KMS-11 (cell line): Measurements from ENCODE around the gene UGT1A10.

Experiments used
- H2AFZ ChIP-seq: fragments of 200-600 bp; sonication (generic); 2 replicates; pipeline ENCODE4 v1.6.1; 2016; ENCODE audit warnings: antibody characterized with exemption, mixed run types, low read depth
- H3K27ac ChIP-seq: fragments of 200-600 bp; sonication (generic); 2 replicates; pipeline ENCODE4 v1.6.1; 2016; ENCODE audit warnings: mild to moderate bottlenecking, mixed run types
- H3K27me3 ChIP-seq: fragments of 200-600 bp; sonication (generic); 2 replicates; pipeline ENCODE4 v1.6.1; 2017; ENCODE audit warnings: mild to moderate bottlenecking, low read depth, mixed run types, moderate library complexity; ENCODE audit not compliant: insufficient read depth
- H3K36me3 ChIP-seq: fragments of 200-600 bp; sonication (generic); 2 replicates; pipeline ENCODE4 v1.6.1; 2017; ENCODE audit warnings: mild to moderate bottlenecking, mixed run types; ENCODE audit not compliant: insufficient read depth
- H3K4me1 ChIP-seq: fragments of 200-600 bp; sonication (generic); 2 replicates; pipeline ENCODE4 v1.6.1; 2016; ENCODE audit warnings: mild to moderate bottlenecking, low read depth, mixed run types; ENCODE audit not compliant: poor library complexity, severe bottlenecking
- H3K4me2 ChIP-seq: fragments of 200-600 bp; sonication (generic); 2 replicates; pipeline ENCODE4 v1.7.0; 2016; ENCODE audit warnings: mild to moderate bottlenecking, mixed run types
- H3K4me3 ChIP-seq: fragments of 200-600 bp; sonication (generic); IDR thresholded peaks from 2 replicates; pipeline ENCODE4 v1.6.1; 2017; ENCODE audit warnings: low read depth, low read length, mixed read lengths; ENCODE audit not compliant: insufficient read depth
- H3K79me2 ChIP-seq: fragments of 200-600 bp; sonication (generic); 2 replicates; pipeline ENCODE4 v1.6.1; 2016; ENCODE audit warnings: low read depth, mixed run types; ENCODE audit not compliant: insufficient read depth
- H3K9ac ChIP-seq: fragments of 200-600 bp; sonication (generic); 2 replicates; pipeline ENCODE4 v1.6.1; 2016; ENCODE audit warnings: mild to moderate bottlenecking, mixed run types
- H4K20me1 ChIP-seq: fragments of 200-600 bp; sonication (generic); 2 replicates; pipeline ENCODE4 v1.6.1; 2016; ENCODE audit warnings: mild to moderate bottlenecking, mixed run types; ENCODE audit not compliant: insufficient read depth
- TF ChIP-seq, protein P1 (sequence below): fragments of 200-600 bp; sonication (generic); conservative IDR thresholded peaks from 2 replicates; pipeline ENCODE4 v1.6.1; 2017; ENCODE audit warnings: low read depth, mild to moderate bottlenecking, antibody characterized with exemption, low read length, moderate library complexity, mixed read lengths

Gene UGT1A10

GRCh38 chr2:233796254-233796653 lies 160.0 kb downstream of the UGT1A10 start:
- H3K27me3 ChIP-seq, result no peaks in the 10 kb centered on the region
- no peak overlapping the region for H3K27ac ChIP-seq
- no peak overlapping the region for H2AFZ ChIP-seq
- H4K20me1 ChIP-seq, result no peaks in the 10 kb centered on the region
- H3K9ac ChIP-seq, result no peak overlapping the region
- H3K4me1 ChIP-seq, result no peaks in the 10 kb centered on the region
- TF ChIP-seq, protein P1, sequence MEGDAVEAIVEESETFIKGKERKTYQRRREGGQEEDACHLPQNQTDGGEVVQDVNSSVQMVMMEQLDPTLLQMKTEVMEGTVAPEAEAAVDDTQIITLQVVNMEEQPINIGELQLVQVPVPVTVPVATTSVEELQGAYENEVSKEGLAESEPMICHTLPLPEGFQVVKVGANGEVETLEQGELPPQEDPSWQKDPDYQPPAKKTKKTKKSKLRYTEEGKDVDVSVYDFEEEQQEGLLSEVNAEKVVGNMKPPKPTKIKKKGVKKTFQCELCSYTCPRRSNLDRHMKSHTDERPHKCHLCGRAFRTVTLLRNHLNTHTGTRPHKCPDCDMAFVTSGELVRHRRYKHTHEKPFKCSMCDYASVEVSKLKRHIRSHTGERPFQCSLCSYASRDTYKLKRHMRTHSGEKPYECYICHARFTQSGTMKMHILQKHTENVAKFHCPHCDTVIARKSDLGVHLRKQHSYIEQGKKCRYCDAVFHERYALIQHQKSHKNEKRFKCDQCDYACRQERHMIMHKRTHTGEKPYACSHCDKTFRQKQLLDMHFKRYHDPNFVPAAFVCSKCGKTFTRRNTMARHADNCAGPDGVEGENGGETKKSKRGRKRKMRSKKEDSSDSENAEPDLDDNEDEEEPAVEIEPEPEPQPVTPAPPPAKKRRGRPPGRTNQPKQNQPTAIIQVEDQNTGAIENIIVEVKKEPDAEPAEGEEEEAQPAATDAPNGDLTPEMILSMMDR, result no peak
- no peak overlapping the region for H3K4me3 ChIP-seq
- H3K79me2 ChIP-seq, result no peaks in the 10 kb centered on the region
- H3K36me3 ChIP-seq, result no peaks in the 10 kb centered on the region
- no peak overlapping the region for H3K4me2 ChIP-seq

GRCh38 chr2:233798335-233799086 lies 162.3 kb downstream of the UGT1A10 start:
- no peak overlapping the region for H2AFZ ChIP-seq
- no peaks in the 10 kb centered on the region for H3K36me3 ChIP-seq
- no peak overlapping the region for H3K4me2 ChIP-seq
- H4K20me1 ChIP-seq, result no peaks in the 10 kb centered on the region
- H3K79me2 ChIP-seq, result no peaks in the 10 kb centered on the region
- no peak overlapping the region for H3K9ac ChIP-seq
- TF ChIP-seq, protein P1, result no peak
- H3K27me3 ChIP-seq, result no peaks in the 10 kb centered on the region
- H3K4me3 ChIP-seq, result no peak overlapping the region
- H3K27ac ChIP-seq, result no peak overlapping the region
- H3K4me1 ChIP-seq, result no peaks in the 10 kb centered on the region

DNA sequence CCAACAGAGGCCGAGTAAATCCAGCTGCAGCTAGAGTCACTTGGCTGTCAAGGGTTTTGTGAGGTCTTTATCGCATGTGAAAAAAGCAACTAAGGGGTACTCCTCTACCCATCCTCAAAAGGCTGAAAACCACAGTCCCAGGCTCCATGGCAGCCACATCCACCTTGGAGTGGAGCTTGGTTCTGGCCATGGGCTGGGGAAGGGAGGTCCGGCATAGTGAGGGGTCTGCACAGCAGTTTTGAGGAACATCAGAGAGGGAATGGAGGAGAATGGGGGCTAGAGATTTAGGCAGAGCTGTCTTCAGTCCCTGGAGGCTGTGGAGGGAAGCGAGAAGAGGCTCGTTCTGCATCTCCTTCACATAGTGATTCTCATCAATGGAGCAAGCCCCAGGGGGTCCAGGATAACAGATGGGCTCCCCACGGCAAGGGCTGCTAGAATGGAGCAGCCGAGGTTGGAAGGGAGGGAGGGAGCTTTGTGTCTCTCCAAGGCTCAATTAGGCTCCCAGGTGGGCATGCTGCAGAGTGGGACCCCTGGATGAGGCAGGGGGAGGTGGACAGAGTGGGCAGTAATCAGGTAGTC lies 162.9 kb downstream of the UGT1A10 start:
- TF ChIP-seq, protein P1, result no peak
- H3K4me1 ChIP-seq, result no peaks in the 10 kb centered on the region
- no peak overlapping the region for H2AFZ ChIP-seq
- no peak overlapping the region for H3K27ac ChIP-seq
- no peaks in the 10 kb centered on the region for H3K36me3 ChIP-seq
- no peaks in the 10 kb centered on the region for H3K27me3 ChIP-seq
- no peak overlapping the region for H3K4me3 ChIP-seq
- H4K20me1 ChIP-seq, result no peaks in the 10 kb centered on the region
- H3K79me2 ChIP-seq, result no peaks in the 10 kb centered on the region
- no peak overlapping the region for H3K4me2 ChIP-seq
- no peak overlapping the region for H3K9ac ChIP-seq

DNA sequence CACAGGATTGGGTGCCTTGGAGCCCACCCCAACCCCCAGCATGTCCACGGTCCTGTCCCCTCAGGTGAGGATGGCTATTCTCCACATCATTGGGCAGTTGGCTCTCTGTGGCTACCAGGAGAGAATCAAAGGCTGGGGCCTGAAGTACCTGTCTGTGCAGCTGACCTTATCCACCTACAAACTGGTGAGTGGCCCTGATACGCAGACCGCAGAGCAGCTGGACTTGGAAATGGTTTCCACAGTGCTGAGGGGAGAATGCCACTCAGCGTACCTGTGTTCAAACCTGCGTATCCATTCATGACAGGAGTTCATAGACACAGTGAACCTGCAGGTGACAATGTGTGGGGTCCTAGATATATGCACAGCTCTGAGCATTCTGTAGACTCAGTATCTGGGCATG lies 163.5 kb downstream of the UGT1A10 start:
- Histone ChIP-seq H3K27me3 (no peaks in the 10 kb centered on the region), H3K36me3 (no peaks in the 10 kb centered on the region), H3K4me1 (no peaks in the 10 kb centered on the region), H3K79me2 (no peaks in the 10 kb centered on the region), H3K27ac (no peak overlapping the region), H3K4me3 (no peak overlapping the region), H4K20me1 (no peaks in the 10 kb centered on the region), H3K4me2 (no peak overlapping the region), H3K9ac (no peak overlapping the region), H2AFZ (no peak overlapping the region)
- TF ChIP-seq, protein P1, result no peak
